HEK293 (cell line): ENCODE results near the gene GPBP1.
A peak's percentile ranks its signal among the peaks of the same experiment; 100 is the strongest.

Experiments used
- CTCF ChIA-PET: fragments of 350-600 bp; formaldehyde crosslinking; extraction: SDS; loops from one replicate; lab custom pipeline; 2021; ENCODE audit warnings: antibody characterized with exemption; lab: Yijun Ruan, JAX
- POLR2A ChIA-PET: fragments of 300-600 bp; formaldehyde crosslinking; extraction: SDS; loops from one replicate; lab custom pipeline; 2020; ENCODE audit warnings: antibody characterized with exemption, inconsistent platforms; lab: Yijun Ruan, JAX
- H3K27ac ChIP-seq: fragments of 200-500 bp; sonication (Bioruptor generic); 2 replicates; pipeline ENCODE4 v1.5.1; 2014; ENCODE audit warnings: low read depth, low read length, control low read depth, inconsistent platforms; ENCODE audit errors: extremely low read depth
- H3K36me3 ChIP-seq, 2 experiments: fragments of 200-500 bp in 1 of 2; sonication (Bioruptor generic) in 1 of 2; 1 replicate in 1 of 2; 2 replicates in 1 of 2; pipeline ENCODE4 v1.5.1; 2014 to 2017; ENCODE audit warnings: inconsistent platforms in 2 of 2, low read length in 2 of 2; ENCODE audit not compliant: control insufficient read depth in 2 of 2, insufficient read depth in 1 of 2
- H3K4me1 ChIP-seq: fragments of 200-500 bp; sonication (Bioruptor generic); 2 replicates; pipeline ENCODE4 v1.5.1; 2014; ENCODE audit warnings: mild to moderate bottlenecking, low read length, inconsistent platforms; ENCODE audit not compliant: control insufficient read depth, insufficient read depth
- H3K4me3 ChIP-seq: 2 replicates; pipeline ENCODE4 v1.5.1; 2011; ENCODE audit warnings: low read depth, mild to moderate bottlenecking, control low read depth, low read length, moderate library complexity
- H3K9me3 ChIP-seq: fragments of 200-500 bp; sonication (Bioruptor generic); 2 replicates; pipeline ENCODE4 v1.5.1; 2014; ENCODE audit warnings: low read depth, low read length, inconsistent platforms; ENCODE audit not compliant: control insufficient read depth, insufficient read depth
- BCL11A ChIP-seq: fragments of 450-650 bp; formaldehyde crosslinking; IDR thresholded peaks from 2 replicates; pipeline ENCODE4 v1.5.1; 2016; ENCODE audit warnings: low read depth, missing biosample characterization, missing genetic modification characterization
- OVOL3 ChIP-seq: fragments of 450-650 bp; formaldehyde crosslinking; IDR thresholded peaks from 2 replicates; pipeline ENCODE4 v1.5.1; 2016; ENCODE audit warnings: missing biosample characterization, missing genetic modification characterization
- SETDB1 ChIP-seq: IDR thresholded peaks from one replicate; pipeline ENCODE4 v1.6.1; 2017; ENCODE audit warnings: mild to moderate bottlenecking, low read length, moderate library complexity, mixed read lengths; ENCODE audit not compliant: insufficient read length
- SP3 ChIP-seq: fragments of 450-650 bp; formaldehyde crosslinking; IDR thresholded peaks from 2 replicates; pipeline ENCODE4 v1.5.1; 2016; ENCODE audit warnings: missing biosample characterization, missing genetic modification characterization
- ZFHX2 ChIP-seq: fragments of 450-650 bp; formaldehyde crosslinking; conservative IDR thresholded peaks from 2 replicates; pipeline ENCODE4 v1.5.1; 2016; ENCODE audit warnings: missing biosample characterization, missing genetic modification characterization
- ZFP37 ChIP-seq: fragments of 450-650 bp; formaldehyde crosslinking; IDR thresholded peaks from 2 replicates; pipeline ENCODE4 v1.5.1; 2016; ENCODE audit warnings: missing biosample characterization, missing genetic modification characterization
- ZNF341 ChIP-seq: fragments of 450-650 bp; formaldehyde crosslinking; IDR thresholded peaks from 2 replicates; pipeline ENCODE4; 2016; ENCODE audit warnings: low read depth, missing biosample characterization, missing genetic modification characterization
- ZNF354C ChIP-seq: fragments of 450-650 bp; formaldehyde crosslinking; IDR thresholded peaks from 2 replicates; pipeline ENCODE4 v1.5.1; 2016; ENCODE audit warnings: missing biosample characterization, missing genetic modification characterization, low read depth, borderline replicate concordance
- ZNF561 ChIP-seq: fragments of 450-650 bp; IDR thresholded peaks from 2 replicates; pipeline ENCODE4 v1.5.1; 2018; ENCODE audit warnings: missing biosample characterization, missing genetic modification characterization, borderline replicate concordance
- ZNF600 ChIP-seq: fragments of 450-650 bp; formaldehyde crosslinking; IDR thresholded peaks from 2 replicates; pipeline ENCODE4 v1.5.1; 2016; ENCODE audit warnings: missing biosample characterization, missing genetic modification characterization
- ZNF785 ChIP-seq: fragments of 450-650 bp; formaldehyde crosslinking; IDR thresholded peaks from 2 replicates; pipeline ENCODE4 v1.5.1; 2016; ENCODE audit warnings: missing biosample characterization, missing genetic modification characterization
- ZNF843 ChIP-seq: fragments of 450-650 bp; formaldehyde crosslinking; IDR thresholded peaks from 2 replicates; pipeline ENCODE4 v1.5.1; 2016; ENCODE audit warnings: missing biosample characterization, missing genetic modification characterization
- TF ChIP-seq, protein P1 (sequence below): fragments of 450-650 bp; formaldehyde crosslinking; IDR thresholded peaks from 2 replicates; pipeline ENCODE4 v1.5.1; 2016; ENCODE audit warnings: missing biosample characterization, missing genetic modification characterization
- TF ChIP-seq, protein P2 (sequence below): fragments of 450-650 bp; formaldehyde crosslinking; IDR thresholded peaks from 2 replicates; pipeline ENCODE4 v1.5.1; 2016; ENCODE audit warnings: missing biosample characterization, missing genetic modification characterization
- TF ChIP-seq, protein P3 (sequence below): sonication (generic); formaldehyde crosslinking; IDR thresholded peaks from 2 replicates; pipeline ENCODE4 v1.8.1; 2022; ENCODE audit warnings: mild to moderate bottlenecking, moderate library complexity, missing genetic modification reagents
- TF ChIP-seq, protein P4 (sequence below): fragments of 450-650 bp; formaldehyde crosslinking; IDR thresholded peaks from 2 replicates; pipeline ENCODE4 v1.5.1; 2016; ENCODE audit warnings: missing biosample characterization, missing genetic modification characterization
- TF ChIP-seq, protein P5 (sequence below): fragments of 450-650 bp; formaldehyde crosslinking; IDR thresholded peaks from 2 replicates; pipeline ENCODE4 v1.5.1; 2017; ENCODE audit warnings: missing biosample characterization, missing genetic modification characterization

GPBP1 gene

DNA sequence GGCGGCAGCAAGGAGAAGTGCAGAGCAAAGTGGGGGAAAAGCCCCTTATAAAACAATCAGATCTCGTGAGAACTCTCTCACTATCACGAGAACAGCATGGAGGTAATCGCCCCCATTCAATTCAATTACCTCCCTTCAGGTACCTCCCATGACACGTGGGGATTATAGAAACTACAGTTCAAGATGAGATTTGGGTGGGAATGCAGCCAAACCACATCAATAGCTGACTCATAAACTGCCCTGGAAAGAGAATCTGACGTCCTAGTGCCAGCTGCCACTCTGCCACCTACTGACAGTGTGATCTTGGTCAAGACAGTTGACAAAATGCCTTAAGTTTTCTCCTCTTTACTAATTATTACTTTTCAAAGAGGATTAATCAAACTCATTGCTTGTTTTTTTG is 128.3 kb downstream of the GPBP1 start (continued):
- TF ChIP-seq, protein P1, sequence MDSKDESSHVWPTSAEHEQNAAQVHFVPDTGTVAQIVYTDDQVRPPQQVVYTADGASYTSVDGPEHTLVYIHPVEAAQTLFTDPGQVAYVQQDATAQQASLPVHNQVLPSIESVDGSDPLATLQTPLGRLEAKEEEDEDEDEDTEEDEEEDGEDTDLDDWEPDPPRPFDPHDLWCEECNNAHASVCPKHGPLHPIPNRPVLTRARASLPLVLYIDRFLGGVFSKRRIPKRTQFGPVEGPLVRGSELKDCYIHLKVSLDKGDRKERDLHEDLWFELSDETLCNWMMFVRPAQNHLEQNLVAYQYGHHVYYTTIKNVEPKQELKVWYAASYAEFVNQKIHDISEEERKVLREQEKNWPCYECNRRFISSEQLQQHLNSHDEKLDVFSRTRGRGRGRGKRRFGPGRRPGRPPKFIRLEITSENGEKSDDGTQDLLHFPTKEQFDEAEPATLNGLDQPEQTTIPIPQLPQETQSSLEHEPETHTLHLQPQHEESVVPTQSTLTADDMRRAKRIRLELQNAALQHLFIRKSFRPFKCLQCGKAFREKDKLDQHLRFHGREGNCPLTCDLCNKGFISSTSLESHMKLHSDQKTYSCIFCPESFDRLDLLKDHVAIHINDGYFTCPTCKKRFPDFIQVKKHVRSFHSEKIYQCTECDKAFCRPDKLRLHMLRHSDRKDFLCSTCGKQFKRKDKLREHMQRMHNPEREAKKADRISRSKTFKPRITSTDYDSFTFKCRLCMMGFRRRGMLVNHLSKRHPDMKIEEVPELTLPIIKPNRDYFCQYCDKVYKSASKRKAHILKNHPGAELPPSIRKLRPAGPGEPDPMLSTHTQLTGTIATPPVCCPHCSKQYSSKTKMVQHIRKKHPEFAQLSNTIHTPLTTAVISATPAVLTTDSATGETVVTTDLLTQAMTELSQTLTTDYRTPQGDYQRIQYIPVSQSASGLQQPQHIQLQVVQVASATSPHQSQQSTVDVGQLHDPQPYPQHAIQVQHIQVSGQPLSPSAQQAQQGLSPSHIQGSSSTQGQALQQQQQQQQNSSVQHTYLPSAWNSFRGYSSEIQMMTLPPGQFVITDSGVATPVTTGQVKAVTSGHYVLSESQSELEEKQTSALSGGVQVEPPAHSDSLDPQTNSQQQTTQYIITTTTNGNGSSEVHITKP = peak; percentile 40; the same call in 1 of the 2 replicates
- TF ChIP-seq SP3 (tag by site-specific recombination) = 0 out of 2 replicates have a peak, but pooled peaks have one; percentile 48
- TF ChIP-seq, protein P2, sequence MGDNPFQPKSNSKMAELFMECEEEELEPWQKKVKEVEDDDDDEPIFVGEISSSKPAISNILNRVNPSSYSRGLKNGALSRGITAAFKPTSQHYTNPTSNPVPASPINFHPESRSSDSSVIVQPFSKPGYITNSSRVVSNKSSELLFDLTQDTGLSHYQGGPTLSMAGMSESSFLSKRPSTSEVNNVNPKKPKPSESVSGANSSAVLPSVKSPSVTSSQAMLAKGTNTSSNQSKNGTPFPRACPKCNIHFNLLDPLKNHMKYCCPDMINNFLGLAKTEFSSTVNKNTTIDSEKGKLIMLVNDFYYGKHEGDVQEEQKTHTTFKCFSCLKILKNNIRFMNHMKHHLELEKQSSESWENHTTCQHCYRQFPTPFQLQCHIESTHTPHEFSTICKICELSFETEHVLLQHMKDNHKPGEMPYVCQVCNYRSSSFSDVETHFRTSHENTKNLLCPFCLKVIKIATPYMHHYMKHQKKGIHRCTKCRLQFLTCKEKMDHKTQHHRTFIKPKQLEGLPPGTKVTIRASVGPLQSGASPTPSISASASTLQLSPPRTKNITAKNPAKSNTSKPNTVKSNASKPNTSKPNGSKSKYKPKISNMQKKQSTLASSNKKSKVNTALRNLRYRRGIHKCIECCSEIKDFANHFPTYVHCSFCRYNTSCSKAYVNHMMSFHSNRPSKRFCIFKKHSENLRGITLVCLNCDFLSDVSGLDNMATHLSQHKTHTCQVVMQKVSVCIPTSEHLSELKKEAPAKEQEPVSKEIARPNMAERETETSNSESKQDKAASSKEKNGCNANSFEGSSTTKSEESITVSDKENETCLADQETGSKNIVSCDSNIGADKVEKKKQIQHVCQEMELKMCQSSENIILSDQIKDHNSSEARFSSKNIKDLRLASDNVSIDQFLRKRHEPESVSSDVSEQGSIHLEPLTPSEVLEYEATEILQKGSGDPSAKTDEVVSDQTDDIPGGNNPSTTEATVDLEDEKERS = no peak
- 0 out of 2 replicates have a peak, but pooled peaks have one; percentile 57 for TF ChIP-seq ZFP37
- no peak for TF ChIP-seq ZNF354C (tag by site-specific recombination)
- no peak for TF ChIP-seq ZNF561
- TF ChIP-seq, protein P3, sequence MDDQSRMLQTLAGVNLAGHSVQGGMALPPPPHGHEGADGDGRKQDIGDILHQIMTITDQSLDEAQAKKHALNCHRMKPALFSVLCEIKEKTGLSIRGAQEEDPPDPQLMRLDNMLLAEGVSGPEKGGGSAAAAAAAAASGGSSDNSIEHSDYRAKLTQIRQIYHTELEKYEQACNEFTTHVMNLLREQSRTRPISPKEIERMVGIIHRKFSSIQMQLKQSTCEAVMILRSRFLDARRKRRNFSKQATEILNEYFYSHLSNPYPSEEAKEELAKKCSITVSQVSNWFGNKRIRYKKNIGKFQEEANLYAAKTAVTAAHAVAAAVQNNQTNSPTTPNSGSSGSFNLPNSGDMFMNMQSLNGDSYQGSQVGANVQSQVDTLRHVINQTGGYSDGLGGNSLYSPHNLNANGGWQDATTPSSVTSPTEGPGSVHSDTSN = no peak
- TF ChIP-seq SETDB1 = no peak
- peak; percentile 76 for TF ChIP-seq ZNF600 (tag by site-specific recombination)
- peak; percentile 18; the same call in 1 of the 2 replicates for TF ChIP-seq BCL11A
- TF ChIP-seq ZNF341 (tag by site-specific recombination) = no peak
- no peak for TF ChIP-seq OVOL3
- TF ChIP-seq, protein P4, sequence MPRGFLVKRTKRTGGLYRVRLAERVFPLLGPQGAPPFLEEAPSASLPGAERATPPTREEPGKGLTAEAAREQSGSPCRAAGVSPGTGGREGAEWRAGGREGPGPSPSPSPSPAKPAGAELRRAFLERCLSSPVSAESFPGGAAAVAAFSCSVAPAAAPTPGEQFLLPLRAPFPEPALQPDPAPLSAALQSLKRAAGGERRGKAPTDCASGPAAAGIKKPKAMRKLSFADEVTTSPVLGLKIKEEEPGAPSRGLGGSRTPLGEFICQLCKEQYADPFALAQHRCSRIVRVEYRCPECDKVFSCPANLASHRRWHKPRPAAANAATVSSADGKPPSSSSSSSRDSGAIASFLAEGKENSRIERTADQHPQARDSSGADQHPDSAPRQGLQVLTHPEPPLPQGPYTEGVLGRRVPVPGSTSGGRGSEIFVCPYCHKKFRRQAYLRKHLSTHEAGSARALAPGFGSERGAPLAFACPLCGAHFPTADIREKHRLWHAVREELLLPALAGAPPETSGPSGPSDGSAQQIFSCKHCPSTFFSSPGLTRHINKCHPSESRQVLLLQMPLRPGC (tag by site-specific recombination) = peak; percentile 29; the same call in 1 of the 2 replicates
- TF ChIP-seq ZNF785 = no peak
- peak; percentile 38; the same call in 1 of the 2 replicates for TF ChIP-seq ZFHX2 (tag by site-specific recombination)

DNA sequence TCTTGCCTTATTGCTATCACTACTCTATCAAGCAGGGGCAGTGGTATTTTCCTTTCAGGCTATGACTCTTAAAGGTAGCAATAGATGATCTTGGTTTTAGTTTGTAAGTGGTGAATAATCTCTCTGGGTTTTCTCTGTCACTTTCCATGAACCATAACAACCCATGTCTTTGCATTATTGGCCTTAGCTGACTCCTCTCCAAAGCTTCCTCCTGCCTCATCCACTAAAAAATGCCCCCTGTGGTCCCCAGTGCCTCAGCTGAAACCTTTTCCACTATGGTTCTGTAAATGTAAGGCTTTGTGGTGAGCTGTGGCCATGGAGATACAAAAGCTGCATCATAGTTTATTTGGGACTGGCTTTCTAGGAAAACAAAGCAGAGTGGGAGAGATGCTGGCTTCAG is 128.8 kb downstream of the GPBP1 start:
- no peak overlapping the region for H3K4me3 ChIP-seq
- ChIA-PET POLR2A (interaction anchor here (1.1 kb wide), 1 partner anchor 1157 kb away, joined by 8 read pairs; the partner anchor contains the start of gene PLK2), CTCF (interaction anchor here (0.5 to 2.0 kb wide), 15 partner anchors 11 to 1159 kb away, joined by 3 to 6 read pairs (median 3); no protein-coding TSS in a partner anchor)
- no peaks in the 10 kb centered on the region for H3K9me3 ChIP-seq
- no peak overlapping the region for H3K27ac ChIP-seq
- no peaks in the 10 kb centered on the region for H3K36me3 ChIP-seq
- TF ChIP-seq ZNF843 (tag by site-specific recombination) = no peak
- TF ChIP-seq, protein P5, sequence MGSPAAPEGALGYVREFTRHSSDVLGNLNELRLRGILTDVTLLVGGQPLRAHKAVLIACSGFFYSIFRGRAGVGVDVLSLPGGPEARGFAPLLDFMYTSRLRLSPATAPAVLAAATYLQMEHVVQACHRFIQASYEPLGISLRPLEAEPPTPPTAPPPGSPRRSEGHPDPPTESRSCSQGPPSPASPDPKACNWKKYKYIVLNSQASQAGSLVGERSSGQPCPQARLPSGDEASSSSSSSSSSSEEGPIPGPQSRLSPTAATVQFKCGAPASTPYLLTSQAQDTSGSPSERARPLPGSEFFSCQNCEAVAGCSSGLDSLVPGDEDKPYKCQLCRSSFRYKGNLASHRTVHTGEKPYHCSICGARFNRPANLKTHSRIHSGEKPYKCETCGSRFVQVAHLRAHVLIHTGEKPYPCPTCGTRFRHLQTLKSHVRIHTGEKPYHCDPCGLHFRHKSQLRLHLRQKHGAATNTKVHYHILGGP (tag by site-specific recombination) = peak; percentile 87
- no peaks in the 10 kb centered on the region; the same call in none of the 2 replicates for H3K4me1 ChIP-seq
